ENCODE data around the gene CDH23. TPM values are rescaled to one million over a fixed set of nuclear protein-coding genes. Genes with fewer than 3 reads are reported as not detected.
A peak's percentile ranks its signal among the peaks of the same experiment; 100 is the strongest.

CDH23 gene
- total RNA-seq (2021) (2.1 to 3.1 TPM (median 2.9 TPM) in 3 replicates), Bru-seq, nascent RNA (percentile 20 among the genes with signal in this experiment)
- long read RNA-seq, experiment 1, partial matches to known transcripts: 7 of 18 reads
- long read RNA-seq, experiment 1, other reads (novel, unspliced or antisense): 11 of 18 reads
- long read RNA-seq, experiment 2, partial matches to known transcripts: 0 of 2 reads
- long read RNA-seq, experiment 2, other reads (novel, unspliced or antisense): 2 of 2 reads
- long read RNA-seq, experiment 3: 0 reads

DNA sequence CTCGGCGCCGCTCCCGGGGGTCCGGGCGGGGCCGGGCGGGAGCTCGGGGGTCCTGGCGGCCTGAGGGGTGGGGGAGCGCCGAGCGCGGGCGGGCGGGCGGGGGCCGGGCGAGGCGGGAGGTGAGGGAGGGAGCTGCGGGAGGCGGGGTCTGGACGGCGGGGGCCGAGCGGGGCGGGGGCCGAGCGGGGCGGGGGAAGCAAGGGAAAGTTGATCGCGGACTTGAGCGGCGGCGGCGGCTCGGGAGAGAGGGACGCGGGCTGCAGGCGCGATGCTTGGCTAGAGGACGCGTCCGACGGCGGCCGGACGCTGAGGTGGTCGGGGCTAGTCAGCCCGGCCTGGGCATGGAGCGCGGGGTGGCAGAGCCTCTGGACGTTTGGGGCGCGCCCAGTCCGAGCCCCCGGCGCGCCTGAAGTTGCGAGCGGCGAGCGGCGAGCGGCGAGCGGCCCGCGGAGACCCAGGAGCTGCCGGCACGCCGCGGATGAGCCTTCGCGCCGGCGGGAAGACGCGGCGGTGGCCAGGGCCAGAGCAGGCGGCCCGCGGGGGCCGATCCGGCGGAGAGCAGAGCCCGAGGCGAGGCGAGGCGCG, at the start of gene CDH23:
CDH23 (plus strand) TSS at position 210 of the 585 bp plus-strand sequence. CDS start 42,912 bp downstream, outside the sequence.
- Mint-ChIP-seq H3K36me3 (no peaks in the 10 kb centered on the region), H3K27ac (no peak within 1 kb of the TSS), H3K4me1 (peaks cover 20% of the 10 kb centered on the region), H3K4me3 (peak within 1 kb of the TSS; percentile 70), H3K27me3 (ENCODE audit: low read depth) (peaks cover 59% of the 10 kb centered on the region), H3K9me3 (no peaks in the 10 kb centered on the region)
- POLR2A ChIA-PET: interaction anchor here (1.4 kb wide), 1 partner anchor 20 kb away, joined by 3 read pairs; no protein-coding TSS in a partner anchor
- DNase-seq (ENCODE audit: low spot score) (peak; percentile 69), ATAC-seq (peak; percentile 21)
- CTCF ChIA-PET: interaction anchor here (0.7 to 8.8 kb wide), 49 partner anchors 10 to 350 kb away, joined by 3 to 120 read pairs (median 5); partner anchors contain the start of gene SLC29A3
- TF ChIP-seq NR3C1 (CRISPR knock-in tag; conservative IDR thresholded peaks at IDR 0.05; ENCODE audit: low read depth): no peak
- TF ChIP-seq, protein P1, sequence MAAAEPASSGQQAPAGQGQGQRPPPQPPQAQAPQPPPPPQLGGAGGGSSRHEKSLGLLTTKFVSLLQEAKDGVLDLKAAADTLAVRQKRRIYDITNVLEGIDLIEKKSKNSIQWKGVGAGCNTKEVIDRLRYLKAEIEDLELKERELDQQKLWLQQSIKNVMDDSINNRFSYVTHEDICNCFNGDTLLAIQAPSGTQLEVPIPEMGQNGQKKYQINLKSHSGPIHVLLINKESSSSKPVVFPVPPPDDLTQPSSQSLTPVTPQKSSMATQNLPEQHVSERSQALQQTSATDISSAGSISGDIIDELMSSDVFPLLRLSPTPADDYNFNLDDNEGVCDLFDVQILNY (CRISPR knock-in tag; IDR thresholded peaks at IDR 0.05): peak; percentile 58; the same call in 1 of the 2 replicates
- TF ChIP-seq, protein P2, sequence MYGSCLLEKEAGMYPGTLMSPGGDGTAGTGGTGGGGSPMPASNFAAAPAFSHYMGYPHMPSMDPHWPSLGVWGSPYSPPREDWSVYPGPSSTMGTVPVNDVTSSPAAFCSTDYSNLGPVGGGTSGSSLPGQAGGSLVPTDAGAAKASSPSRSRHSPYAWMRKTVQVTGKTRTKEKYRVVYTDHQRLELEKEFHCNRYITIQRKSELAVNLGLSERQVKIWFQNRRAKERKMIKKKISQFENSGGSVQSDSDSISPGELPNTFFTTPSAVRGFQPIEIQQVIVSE (CRISPR knock-in tag; IDR thresholded peaks at IDR 0.05; ENCODE audit: borderline replicate concordance): no peak
- no peak for TF ChIP-seq ZBTB21 (CRISPR knock-in tag; IDR thresholded peaks at IDR 0.05; ENCODE audit: borderline replicate concordance)
- TF ChIP-seq NFYB (CRISPR knock-in tag; conservative IDR thresholded peaks at IDR 0.05; ENCODE audit: low read depth): no peak
- TF ChIP-seq RELA (CRISPR knock-in tag; IDR thresholded peaks at IDR 0.05; ENCODE audit: borderline replicate concordance): 0 out of 2 replicates have a peak, but pooled peaks have one; percentile 16
- TF ChIP-seq SP1 (CRISPR knock-in tag; conservative IDR thresholded peaks at IDR 0.05): no peak
- TF ChIP-seq, protein P3, sequence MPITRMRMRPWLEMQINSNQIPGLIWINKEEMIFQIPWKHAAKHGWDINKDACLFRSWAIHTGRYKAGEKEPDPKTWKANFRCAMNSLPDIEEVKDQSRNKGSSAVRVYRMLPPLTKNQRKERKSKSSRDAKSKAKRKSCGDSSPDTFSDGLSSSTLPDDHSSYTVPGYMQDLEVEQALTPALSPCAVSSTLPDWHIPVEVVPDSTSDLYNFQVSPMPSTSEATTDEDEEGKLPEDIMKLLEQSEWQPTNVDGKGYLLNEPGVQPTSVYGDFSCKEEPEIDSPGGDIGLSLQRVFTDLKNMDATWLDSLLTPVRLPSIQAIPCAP (CRISPR knock-in tag; IDR thresholded peaks at IDR 0.05): no peak
- TF ChIP-seq, protein P4, sequence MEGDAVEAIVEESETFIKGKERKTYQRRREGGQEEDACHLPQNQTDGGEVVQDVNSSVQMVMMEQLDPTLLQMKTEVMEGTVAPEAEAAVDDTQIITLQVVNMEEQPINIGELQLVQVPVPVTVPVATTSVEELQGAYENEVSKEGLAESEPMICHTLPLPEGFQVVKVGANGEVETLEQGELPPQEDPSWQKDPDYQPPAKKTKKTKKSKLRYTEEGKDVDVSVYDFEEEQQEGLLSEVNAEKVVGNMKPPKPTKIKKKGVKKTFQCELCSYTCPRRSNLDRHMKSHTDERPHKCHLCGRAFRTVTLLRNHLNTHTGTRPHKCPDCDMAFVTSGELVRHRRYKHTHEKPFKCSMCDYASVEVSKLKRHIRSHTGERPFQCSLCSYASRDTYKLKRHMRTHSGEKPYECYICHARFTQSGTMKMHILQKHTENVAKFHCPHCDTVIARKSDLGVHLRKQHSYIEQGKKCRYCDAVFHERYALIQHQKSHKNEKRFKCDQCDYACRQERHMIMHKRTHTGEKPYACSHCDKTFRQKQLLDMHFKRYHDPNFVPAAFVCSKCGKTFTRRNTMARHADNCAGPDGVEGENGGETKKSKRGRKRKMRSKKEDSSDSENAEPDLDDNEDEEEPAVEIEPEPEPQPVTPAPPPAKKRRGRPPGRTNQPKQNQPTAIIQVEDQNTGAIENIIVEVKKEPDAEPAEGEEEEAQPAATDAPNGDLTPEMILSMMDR (IDR thresholded peaks at IDR 0.05): no peak
- TF ChIP-seq ZNF121 (CRISPR knock-in tag; IDR thresholded peaks at IDR 0.05): no peak
- TF ChIP-seq, protein P5, sequence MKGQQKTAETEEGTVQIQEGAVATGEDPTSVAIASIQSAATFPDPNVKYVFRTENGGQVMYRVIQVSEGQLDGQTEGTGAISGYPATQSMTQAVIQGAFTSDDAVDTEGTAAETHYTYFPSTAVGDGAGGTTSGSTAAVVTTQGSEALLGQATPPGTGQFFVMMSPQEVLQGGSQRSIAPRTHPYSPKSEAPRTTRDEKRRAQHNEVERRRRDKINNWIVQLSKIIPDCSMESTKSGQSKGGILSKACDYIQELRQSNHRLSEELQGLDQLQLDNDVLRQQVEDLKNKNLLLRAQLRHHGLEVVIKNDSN (CRISPR knock-in tag; IDR thresholded peaks at IDR 0.05): no peak
- TF ChIP-seq GRHL2 (CRISPR knock-in tag; IDR thresholded peaks at IDR 0.05; ENCODE audit: insufficient replicate concordance, severe bottlenecking): no peak
- TF ChIP-seq FOXJ3 (CRISPR knock-in tag; IDR thresholded peaks at IDR 0.05; ENCODE audit: borderline replicate concordance): no peak
- TF ChIP-seq, protein P6, sequence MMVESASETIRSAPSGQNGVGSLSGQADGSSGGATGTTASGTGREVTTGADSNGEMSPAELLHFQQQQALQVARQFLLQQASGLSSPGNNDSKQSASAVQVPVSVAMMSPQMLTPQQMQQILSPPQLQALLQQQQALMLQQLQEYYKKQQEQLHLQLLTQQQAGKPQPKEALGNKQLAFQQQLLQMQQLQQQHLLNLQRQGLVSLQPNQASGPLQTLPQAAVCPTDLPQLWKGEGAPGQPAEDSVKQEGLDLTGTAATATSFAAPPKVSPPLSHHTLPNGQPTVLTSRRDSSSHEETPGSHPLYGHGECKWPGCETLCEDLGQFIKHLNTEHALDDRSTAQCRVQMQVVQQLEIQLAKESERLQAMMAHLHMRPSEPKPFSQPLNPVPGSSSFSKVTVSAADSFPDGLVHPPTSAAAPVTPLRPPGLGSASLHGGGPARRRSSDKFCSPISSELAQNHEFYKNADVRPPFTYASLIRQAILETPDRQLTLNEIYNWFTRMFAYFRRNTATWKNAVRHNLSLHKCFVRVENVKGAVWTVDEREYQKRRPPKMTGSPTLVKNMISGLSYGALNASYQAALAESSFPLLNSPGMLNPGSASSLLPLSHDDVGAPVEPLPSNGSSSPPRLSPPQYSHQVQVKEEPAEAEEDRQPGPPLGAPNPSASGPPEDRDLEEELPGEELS (CRISPR knock-in tag; IDR thresholded peaks at IDR 0.05): 0 out of 2 replicates have a peak, but pooled peaks have one; percentile 13
- peak; percentile 65; the same call in 1 of the 2 replicates for TF ChIP-seq ETV6 (CRISPR knock-in tag; IDR thresholded peaks at IDR 0.05)

Data from WTC11 (cell line).